Type B pancreatic cell (in vitro differentiated cells): ENCODE results near the gene CST7. TPM values are rescaled to one million over a fixed set of nuclear protein-coding genes. Genes with fewer than 3 reads are reported as not detected.

ENCODE experiments used
- DNase-seq: peaks from one replicate; pipeline ENCODE4 v3.0.0; 2021; ENCODE audit warnings: mixed read lengths; ENCODE audit not compliant: unreplicated experiment; ENCODE audit errors: extremely low spot score
- H3K27ac Mint-ChIP-seq: 2 replicates; pipeline ENCODE4 v1.8.0; 2021; ENCODE audit warnings: mild to moderate bottlenecking, mixed read lengths
- H3K27me3 Mint-ChIP-seq: 2 replicates; pipeline ENCODE4 v1.8.0; 2021; ENCODE audit warnings: mixed read lengths
- H3K36me3 Mint-ChIP-seq: 2 replicates; pipeline ENCODE4 v1.8.0; 2021; ENCODE audit warnings: mixed read lengths
- H3K4me1 Mint-ChIP-seq: one replicate; pipeline ENCODE4 v1.8.0; 2021; ENCODE audit warnings: mixed read lengths; ENCODE audit not compliant: unreplicated experiment
- H3K4me3 Mint-ChIP-seq: 2 replicates; pipeline ENCODE4 v1.8.0; 2021; ENCODE audit warnings: mild to moderate bottlenecking, mixed read lengths
- H3K9me3 Mint-ChIP-seq: 2 replicates; pipeline ENCODE4 v1.8.0; 2021; ENCODE audit warnings: mixed read lengths
- total RNA-seq: library from RNA; stranded (reverse); gene quantifications from 2 replicates; pipeline ENCODE4 v1.2.1, GENCODE V29; 2021; ENCODE audit warnings: low replicate concordance
- TF ChIP-seq, protein P1 (sequence below): fragments of 200-600 bp; sonication (generic); conservative IDR thresholded peaks from 2 replicates; pipeline ENCODE4 v1.5.0; 2021; ENCODE audit warnings: antibody characterized with exemption, mild to moderate bottlenecking

The CST7 gene
- total RNA-seq, 1 donor from 2014 or later: not detected

DNA sequence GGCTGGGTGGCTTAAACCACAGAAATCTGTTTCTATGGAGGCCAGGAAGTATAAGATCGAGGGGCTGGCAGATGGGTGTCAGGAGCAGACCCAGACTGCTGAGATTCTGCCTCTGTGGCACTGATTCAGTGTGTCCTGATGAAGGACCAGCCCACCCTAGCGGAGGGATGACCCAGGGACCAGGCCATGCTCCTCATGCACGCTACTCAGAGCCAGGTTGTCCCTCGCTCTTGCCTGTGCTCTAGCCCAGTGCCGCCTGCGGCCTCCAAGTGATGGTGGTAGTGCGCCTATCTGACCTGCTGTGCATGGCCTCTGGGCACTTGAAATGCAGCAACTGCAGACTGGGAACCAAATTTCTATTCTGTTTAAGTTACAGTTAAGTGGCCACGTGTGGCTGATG lies 56.6 kb downstream of the CST7 start:
- no peaks in the 10 kb centered on the region for H3K27me3 Mint-ChIP-seq

DNA sequence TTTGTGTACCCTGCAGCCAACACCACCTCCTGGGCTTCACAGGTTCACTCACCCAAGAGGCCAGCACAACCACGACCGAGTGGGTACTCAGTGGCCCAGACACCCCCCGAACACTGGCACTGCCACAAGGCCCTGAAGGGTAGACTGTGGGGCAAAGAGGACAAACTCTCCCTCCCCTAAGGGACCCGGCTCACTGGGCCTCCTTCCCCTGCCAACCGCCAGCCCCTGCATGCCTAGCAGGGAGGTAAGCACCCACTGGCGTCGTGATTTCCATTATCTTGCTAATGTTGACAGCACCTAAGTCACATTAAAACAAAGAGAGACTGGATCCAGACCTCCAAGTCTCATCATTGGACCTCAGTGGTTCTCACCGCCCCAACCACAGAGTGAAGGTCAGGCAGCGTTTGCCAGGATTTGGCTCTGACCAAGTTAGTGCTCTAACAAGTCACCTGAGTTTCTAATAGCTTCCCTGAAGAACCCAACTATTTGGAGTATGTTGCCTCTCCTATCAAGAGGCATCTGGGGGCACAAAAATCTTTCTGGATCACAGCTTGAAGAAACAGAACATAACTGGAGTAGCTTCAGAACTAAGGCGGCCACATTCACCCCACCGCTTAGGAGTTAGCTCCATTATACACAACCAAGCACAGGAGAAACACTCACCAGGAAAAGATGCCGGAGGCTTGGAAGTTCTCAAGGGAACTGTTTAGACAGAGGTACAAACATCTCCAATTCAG lies 57.5 kb downstream of the CST7 start:
- DNase-seq: peak; percentile 55
- Mint-ChIP-seq H3K9me3 (no peaks in the 10 kb centered on the region), H3K27ac (no peak overlapping the region), H3K36me3 (peaks cover 12% of the 10 kb centered on the region), H3K4me1 (no peaks in the 10 kb centered on the region), H3K4me3 (no peak overlapping the region), H3K27me3 (no peaks in the 10 kb centered on the region)
- TF ChIP-seq, protein P1, sequence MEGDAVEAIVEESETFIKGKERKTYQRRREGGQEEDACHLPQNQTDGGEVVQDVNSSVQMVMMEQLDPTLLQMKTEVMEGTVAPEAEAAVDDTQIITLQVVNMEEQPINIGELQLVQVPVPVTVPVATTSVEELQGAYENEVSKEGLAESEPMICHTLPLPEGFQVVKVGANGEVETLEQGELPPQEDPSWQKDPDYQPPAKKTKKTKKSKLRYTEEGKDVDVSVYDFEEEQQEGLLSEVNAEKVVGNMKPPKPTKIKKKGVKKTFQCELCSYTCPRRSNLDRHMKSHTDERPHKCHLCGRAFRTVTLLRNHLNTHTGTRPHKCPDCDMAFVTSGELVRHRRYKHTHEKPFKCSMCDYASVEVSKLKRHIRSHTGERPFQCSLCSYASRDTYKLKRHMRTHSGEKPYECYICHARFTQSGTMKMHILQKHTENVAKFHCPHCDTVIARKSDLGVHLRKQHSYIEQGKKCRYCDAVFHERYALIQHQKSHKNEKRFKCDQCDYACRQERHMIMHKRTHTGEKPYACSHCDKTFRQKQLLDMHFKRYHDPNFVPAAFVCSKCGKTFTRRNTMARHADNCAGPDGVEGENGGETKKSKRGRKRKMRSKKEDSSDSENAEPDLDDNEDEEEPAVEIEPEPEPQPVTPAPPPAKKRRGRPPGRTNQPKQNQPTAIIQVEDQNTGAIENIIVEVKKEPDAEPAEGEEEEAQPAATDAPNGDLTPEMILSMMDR: no peak

More for the DNA sequence above, 56.6 kb downstream of the CST7 start:
- Mint-ChIP-seq H3K27ac (no peak overlapping the region), H3K9me3 (no peaks in the 10 kb centered on the region), H3K4me3 (no peak overlapping the region), H3K36me3 (peaks cover 11% of the 10 kb centered on the region), H3K4me1 (no peaks in the 10 kb centered on the region)
- TF ChIP-seq, protein P1: no peak
- peak; percentile 60 for DNase-seq

DNA sequence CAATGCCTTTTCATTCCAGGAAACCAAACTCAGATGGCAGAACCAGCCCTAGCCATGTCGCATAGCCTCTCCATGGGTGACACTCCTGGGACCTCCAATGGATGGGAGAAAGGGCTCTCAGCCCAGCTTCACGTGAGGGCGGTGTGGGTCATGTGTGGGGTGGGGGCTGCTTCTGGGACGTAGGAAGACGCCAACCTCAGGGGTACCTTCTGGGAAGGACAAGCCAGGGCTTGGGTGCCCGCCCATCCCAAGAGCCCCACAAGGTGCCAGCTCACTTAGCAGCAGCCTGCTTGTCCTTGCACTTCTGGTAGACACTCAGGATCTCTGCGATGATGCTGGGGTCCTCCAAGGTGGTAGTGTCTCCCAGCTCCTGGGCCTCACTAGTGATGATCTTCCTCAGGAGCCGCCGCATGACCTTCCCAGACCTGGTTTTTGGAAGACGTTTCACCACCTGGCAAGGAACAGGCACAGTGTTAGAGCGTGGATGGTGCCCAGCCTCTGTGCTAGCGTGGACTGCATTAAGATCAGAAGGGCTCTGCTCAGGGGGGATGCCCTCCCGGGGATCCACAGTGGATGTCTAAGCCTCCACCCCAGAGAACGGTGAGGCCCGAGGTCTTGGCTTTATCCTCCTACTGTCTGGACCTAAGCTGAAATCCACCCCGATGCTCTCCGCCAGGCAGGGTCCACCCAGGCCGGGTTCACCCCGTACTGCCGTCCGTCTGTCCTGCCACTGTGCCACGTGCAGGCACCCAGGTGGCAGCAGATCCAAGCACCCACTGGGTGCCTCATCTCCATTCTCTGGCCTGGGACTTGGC lies 58.6 kb downstream of the CST7 start:
- H3K4me1 Mint-ChIP-seq: no peaks in the 10 kb centered on the region
- TF ChIP-seq, protein P1: no peak
- no peaks in the 10 kb centered on the region for H3K9me3 Mint-ChIP-seq
- peaks cover 10% of the 10 kb centered on the region for H3K36me3 Mint-ChIP-seq
- H3K27me3 Mint-ChIP-seq: no peaks in the 10 kb centered on the region
- no peak overlapping the region for H3K27ac Mint-ChIP-seq
- no peak overlapping the region for H3K4me3 Mint-ChIP-seq
- peak; percentile 59 for DNase-seq

DNA sequence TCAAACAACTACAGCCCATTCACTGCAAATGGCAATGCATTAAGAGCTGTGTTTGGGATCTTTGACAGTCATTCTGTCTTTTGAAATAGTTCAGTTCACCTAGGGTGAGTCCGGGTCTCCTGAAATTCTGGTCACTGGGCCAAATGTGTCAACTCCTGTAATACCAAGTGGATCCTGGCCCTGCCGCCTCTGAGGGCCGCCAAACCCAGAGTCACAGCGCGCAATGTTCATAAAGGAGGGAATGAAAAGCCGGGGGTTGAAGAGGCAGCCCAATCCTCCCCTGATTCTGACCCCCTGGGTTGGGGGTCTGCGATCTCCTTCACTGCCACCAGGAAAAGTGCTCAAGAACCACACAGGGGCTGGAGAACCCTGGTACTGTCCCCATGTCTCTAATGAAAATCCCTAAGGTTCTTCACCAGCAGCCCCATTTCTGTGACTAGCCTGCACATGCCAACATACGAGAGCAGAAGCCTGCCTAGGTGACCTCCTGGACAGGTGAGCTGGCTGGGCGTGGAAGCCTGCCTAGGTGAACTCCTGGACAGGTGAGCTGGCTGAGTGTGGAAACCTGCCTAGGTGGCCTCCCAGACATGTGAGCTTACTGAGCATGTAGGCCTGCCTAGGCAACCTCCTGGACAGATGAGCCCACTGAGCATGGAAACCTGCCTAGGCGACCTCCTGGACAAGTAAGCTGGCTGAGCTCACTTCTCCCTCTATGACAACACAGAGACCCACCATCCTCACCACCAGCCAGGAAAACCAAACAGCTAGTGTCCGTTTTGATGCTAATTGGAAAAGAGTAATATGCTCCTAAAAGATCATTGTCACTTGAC lies 59.5 kb downstream of the CST7 start:
- H3K4me1 Mint-ChIP-seq: no peaks in the 10 kb centered on the region
- H3K27ac Mint-ChIP-seq: no peak overlapping the region
- peak; percentile 52 for DNase-seq
- H3K4me3 Mint-ChIP-seq: no peak overlapping the region
- TF ChIP-seq, protein P1: no peak
- H3K9me3 Mint-ChIP-seq: no peaks in the 10 kb centered on the region
- H3K36me3 Mint-ChIP-seq: peaks cover 10% of the 10 kb centered on the region
- no peaks in the 10 kb centered on the region for H3K27me3 Mint-ChIP-seq

Other genes starting within 250 kb of the CST7 start
- gene APMAP, start 43.5 kb downstream of the CST7 start, total RNA-seq: 71.6 and 72.8 TPM in 2 replicates
- gene ACSS1, start 108.9 kb downstream of the CST7 start, total RNA-seq: 22.2 and 27.5 TPM in 2 replicates
- not detected in 2 replicates for gene VSX1, start 132.9 kb downstream of the CST7 start, total RNA-seq
- 64.1 and 78.3 TPM in 2 replicates for gene ENTPD6, start 246.4 kb downstream of the CST7 start, total RNA-seq